HG03460 (cell line): Measurements from ENCODE around the gene CNOT1.
"Not testable (repeated sequence)": the region's sequence is repeated elsewhere in the genome, so short reads cannot be mapped to it uniquely, and the experiment has no call there.

ENCODE experiments used
- ATAC-seq: cut with Tn5 transposase; IDR thresholded peaks from one replicate; pipeline ENCODE4 v1.9.1; 2021; ENCODE audit not compliant: unreplicated experiment

Gene CNOT1

DNA sequence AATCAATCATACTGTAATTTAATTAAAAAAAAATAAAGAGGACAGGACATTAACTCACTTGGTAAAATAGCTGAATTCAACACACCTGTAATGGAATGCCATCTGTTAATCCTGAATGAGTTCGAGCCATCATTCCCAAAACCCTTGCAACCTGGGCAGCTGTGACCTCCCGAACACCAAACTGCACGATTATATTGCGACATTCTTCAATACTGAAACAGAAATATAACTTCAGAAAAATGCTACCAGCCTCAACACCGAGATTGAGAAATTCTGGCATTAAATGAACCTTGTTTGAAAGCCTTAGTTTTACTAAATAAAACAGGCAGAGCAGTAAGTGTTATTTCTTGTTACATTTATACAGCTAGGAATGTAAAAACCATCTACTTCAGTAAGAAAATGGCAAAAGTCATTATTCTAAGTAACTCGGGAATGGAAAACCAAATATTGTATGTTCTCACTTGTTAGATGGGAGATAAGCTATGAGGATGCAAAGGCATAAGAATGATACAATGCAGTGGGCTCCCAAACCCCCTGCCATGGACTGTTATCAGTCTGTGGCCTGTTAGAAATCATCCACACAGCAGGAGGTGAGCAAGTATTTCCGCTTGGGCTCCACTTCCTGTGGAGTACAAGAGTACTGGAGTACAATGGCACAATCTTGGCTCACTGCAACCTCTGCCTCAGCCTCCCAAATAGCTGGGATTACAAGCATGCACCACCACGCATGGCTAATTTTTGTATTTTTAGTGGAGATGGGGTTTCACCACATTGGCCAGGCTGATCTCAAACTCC, 46.5 kb downstream of the CNOT1 start:
- no peak for ATAC-seq

GRCh38 chr16:58582133-58582532, 47.5 kb downstream of the CNOT1 start:
- ATAC-seq: no peak

DNA sequence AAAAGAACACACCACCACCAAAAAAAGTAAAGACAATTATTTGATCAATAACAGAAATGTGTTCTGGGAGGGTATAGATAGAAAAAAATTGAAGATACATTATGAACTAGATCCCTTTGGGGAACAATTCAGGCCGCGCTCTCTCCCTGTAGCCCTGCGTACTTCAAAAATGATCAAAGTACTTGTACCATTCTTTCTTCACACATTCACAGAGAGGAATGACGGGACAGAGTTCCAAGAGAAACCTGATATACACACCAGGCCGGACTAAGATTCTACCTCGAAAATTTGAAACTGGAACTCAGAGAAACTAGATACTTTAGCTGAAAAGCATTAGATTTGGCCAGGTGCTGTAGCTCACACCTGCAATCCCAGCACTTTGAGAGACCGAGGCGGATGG, 50.0 kb downstream of the CNOT1 start:
- ATAC-seq: no peak

DNA sequence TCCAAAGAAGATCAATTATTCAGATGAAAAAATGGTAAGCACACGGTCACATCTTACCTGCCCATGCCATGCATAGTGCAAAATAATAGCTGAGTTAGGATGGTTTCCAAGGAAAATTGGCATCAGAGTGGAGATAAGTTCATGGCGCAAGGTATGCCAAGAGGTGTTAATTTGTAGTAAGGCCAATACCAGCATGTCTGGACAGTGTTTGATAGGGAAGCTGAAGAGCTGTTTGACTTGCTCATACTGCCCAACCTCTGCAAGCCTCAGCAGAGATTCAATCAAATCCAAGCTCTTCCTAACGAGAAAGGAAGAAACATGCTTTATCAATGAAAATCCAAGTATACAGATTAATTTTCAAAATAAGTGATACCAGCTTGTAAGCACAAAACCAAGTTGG, 51.0 kb downstream of the CNOT1 start:
- no peak for ATAC-seq

- no peak for ATAC-seq
These were observed 52.5 kb downstream of the CNOT1 start for GRCh38 chr16:58577141-58577540.

DNA sequence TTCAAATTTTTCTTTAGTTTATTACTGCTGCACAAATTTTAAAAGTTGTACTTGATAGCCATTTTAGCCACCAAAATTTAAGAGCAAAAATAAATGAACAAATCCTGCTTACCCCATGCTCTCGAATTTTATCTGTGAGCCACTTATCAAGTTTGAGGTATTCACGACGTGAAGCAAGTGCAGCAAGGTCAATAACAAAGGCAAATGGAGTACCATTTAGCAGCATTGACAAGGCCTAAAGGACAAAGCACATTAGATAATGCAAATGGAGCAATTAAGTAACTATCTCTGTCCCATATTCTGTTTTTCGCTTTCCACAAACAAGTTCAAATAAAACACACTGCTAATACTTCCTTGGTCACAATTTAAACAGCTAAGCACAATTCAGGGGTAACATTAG, 54.7 kb downstream of the CNOT1 start:
- no peak for ATAC-seq

DNA sequence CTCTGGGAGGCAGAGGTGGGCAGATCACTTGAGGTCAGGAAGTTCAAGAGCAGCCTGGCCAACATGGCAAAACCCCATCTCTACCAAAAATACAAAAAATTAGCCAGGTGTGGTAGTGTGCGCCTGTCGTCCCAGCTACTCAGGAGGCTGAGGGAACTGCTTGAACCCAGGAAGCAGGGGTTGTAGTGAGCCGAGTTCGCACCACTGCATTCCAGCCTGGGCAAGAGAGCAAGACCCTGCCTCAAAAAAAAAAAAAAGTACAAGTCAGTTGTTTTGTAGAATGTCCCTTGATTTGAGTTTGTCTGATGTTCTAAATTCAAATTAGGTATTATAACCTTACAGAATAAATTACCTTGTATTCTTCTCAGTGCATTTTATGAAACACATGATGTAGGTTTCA, 63.9 kb downstream of the CNOT1 start:
- not testable (repeated sequence) for ATAC-seq

DNA sequence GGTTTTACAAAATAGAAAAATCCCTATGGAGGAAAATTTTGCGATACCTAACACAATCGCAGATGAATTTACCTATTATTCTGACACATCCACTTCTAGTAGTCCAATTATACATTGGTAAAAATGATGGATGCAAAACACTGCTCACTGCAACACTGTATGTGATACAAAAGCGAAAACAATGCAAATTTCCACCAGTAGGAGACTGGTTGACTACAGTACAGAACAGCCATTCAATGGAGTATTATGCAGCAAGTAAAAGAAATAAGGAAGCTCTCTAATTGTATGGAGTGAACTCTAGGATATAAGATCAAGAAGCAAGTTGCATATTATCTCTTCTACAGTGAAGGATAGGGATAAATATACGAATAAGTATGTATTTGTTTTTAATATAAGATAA, 65.9 kb downstream of the CNOT1 start:
- ATAC-seq: no peak

DNA sequence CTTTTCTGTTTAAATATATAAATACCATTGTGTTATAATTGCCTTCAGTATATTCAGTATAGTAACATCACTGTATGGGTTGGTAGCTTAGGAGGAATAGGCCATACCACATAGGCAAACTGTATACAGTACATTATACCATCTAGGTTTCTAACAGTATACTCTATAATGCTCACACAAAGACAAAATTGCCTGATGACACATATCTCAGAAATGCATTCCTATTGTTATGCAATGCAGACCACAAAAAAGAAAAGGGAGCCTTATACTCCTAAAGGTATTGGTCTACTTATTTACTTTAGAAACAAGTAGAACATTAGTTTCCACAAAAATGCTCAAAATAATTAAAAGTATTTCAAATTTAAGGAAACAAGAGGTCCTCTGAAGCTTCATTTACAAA, 66.4 kb downstream of the CNOT1 start:
- no peak for ATAC-seq

DNA sequence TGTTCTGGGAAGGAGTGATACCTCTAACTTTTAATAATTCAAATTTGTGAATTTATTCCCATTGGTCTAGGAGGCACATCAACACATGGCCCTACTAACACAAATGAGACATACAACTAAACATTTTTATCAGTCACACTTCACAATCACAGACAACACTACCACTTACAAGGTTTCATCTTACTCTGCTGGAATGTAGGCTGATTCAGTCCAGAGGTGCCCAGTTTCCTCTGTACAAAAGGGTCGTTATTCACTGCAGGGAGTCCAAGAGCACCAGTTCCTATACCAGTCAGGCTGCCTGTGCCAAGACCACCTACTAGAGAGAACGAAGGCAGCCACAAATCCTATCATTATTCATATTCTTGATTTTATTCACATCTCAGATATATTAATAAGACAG, 72.9 kb downstream of the CNOT1 start:
- no peak for ATAC-seq

GRCh38 chr16:58551496-58551895, 78.1 kb downstream of the CNOT1 start:
- no peak for ATAC-seq

DNA sequence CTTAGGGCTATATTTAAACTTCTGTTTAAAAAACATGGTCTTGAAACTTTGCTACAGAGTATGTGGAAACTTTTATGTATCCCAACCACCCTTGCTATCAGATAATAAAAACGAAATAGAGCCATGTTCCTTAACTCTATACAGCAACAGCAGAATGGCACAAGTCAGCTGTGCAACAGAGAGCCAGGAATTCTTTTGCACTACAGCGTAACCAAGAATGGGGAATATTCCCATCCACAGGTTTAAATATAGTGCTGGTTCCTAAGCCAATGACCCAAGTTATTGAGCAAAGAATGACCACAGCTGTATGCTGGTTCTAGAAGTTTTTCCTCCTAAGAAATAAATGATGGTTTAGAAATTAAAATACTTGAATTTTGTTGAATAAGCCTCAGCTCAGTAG, 81.2 kb downstream of the CNOT1 start:
- ATAC-seq: no peak

GRCh38 chr16:58543685-58544084, 85.9 kb downstream of the CNOT1 start:
- ATAC-seq: no peak

- no peak for ATAC-seq
These were observed 87.3 kb downstream of the CNOT1 start for GRCh38 chr16:58542291-58542690.

- no peak for ATAC-seq
These were observed 87.9 kb downstream of the CNOT1 start for GRCh38 chr16:58541711-58542110.

DNA sequence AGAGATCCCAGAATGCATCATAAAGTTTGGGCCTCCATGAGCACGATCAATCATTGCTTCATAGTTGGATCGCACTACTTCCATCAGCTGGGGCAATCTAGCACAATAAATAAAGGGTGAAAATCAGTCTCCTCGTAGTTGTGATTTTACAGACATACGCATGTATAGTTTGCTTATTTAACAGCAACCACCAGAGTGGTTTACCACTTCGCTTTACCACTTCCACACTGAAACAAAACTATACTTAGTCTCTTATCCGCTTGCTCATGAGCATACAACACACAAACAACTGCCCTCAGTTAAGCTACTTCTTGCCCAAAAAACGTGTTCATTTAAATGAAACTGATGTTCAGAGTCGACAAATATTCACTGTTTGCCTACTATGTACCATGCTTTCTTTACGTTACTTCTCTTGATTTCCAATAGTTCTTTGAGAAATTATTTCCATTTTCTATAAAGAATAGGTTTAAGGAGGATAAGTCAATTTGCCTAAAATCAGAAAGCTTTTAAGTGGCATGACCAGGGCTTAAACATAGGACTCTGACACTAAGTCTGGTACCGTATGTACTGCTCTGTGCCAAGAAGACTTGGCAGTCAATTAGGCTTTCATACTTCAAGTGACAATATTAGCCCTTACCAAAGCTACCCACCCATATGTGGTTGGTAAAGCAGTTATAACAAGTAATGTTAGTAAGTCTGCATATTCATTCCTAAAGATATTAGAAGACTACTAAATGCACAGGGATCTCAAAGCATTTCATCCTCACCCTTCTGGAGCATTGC, 92.3 kb downstream of the CNOT1 start:
- ATAC-seq: no peak

GRCh38 chr16:58536278-58536677, 93.3 kb downstream of the CNOT1 start:
- no peak for ATAC-seq

DNA sequence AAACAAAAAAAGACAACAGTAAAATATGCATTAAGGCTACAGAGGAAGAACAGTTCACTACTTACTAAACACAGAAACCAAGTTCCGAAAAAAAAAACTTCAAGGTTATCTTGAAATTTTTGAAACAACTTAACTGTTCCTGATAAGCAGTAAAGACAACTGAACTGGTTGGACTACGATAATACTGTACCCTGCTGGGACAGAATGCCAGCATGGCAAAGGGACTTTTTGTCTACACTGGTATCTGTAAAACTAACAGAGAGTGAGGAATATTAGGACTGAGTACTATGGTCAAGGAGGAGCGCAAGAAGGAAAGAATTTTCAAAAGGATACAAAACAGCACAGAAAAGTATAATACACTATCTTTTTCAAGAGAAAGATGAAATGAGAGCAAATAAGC, 94.5 kb downstream of the CNOT1 start:
- ATAC-seq: no peak

DNA sequence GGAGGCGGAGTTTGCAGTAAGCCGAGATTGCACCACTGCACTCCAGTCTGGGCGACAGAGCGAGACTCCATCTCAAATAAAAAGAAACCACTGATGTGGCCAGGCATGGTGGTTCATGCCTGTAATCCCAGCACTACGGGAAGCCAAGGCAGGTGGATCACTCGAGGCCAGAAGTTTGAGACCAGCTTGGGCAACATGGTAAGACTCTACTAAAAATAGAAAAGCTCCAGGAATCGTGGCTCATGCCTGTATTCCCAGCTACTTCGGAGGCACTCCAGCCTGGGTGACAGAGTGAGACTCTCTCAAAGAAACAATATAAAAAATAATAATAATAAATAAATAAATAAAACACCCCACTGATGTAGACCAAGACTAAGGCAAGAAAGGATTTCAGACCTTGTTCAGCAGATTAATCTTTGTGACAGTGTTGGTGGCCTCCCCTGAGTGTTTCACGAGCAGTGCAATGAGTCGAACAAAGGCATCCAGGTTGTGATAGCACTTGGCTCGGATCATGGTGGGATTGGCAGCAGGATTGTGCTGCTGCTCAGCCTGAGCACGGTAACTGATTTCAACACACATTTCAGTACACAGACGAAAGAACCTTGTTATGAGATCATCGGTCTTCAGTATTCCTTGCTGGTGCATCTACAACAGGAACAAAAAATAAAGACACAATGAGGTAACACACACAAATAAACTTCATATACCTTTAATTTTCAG, 95.7 kb downstream of the CNOT1 start:
- no peak for ATAC-seq

GRCh38 chr16:58532414-58532813, 97.2 kb downstream of the CNOT1 start:
- no peak for ATAC-seq

- no peak for ATAC-seq
These were observed 99.4 kb downstream of the CNOT1 start for GRCh38 chr16:58530179-58530578.

DNA sequence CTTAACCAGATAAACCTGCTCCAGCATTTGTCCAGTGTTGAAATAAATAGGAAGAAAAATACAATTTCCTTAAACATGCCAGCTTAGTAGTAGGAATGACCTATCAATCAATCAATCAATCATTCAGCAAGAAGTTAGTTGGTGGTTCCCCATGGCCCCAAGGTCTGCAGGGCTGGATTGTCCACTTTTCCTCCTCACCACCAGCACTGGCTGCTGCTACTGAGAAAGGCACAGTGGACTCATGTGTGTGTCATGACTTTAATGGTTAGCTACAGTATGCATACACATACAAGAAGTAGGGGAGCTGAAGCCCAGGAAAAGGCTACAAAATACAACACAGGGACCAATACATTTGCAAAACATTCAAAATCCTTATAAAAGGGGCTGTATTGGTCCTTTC, 109.9 kb downstream of the CNOT1 start:
- no peak for ATAC-seq
